ENCODE measurements around the gene LMLN.

GRCh38 chr3:197942956-197943556, 17.0 kb upstream of the LMLN start:
- TF ChIP-seq CTCF (IDR thresholded peaks at IDR 0.05) (peak; percentile 61 to 68 (median 64)), POLR2A (IDR thresholded peaks at IDR 0.05) (no peak), POLR2AphosphoS5 (IDR thresholded peaks at IDR 0.05) (no peak)

All from gastroesophageal sphincter (tissue), 3 donors.